DOHH2 (cell line): ENCODE data around the gene FIBP.
"Not testable (repeated sequence)": the region's sequence is repeated elsewhere in the genome, so short reads cannot be mapped to it uniquely, and the experiment has no call there.

ENCODE experiments used
- H3F3A ChIP-seq: fragments of 200-600 bp; sonication (generic), shearing (Covaris generic); 2 replicates; pipeline ENCODE4 v1.6.0; 2016; ENCODE audit warnings: antibody characterized with exemption, mild to moderate bottlenecking; ENCODE audit not compliant: control insufficient read depth, insufficient read depth
- H3K27ac ChIP-seq: fragments of 200-600 bp; sonication (generic); 2 replicates; pipeline ENCODE4 v1.5.1; 2014; ENCODE audit warnings: low read depth, mild to moderate bottlenecking, low read length, moderate library complexity
- H3K27me3 ChIP-seq: fragments of 200-600 bp; sonication (generic); 2 replicates; pipeline ENCODE4 v1.6.1; 2014; ENCODE audit warnings: mild to moderate bottlenecking, low read length, mixed read lengths; ENCODE audit not compliant: control insufficient read depth
- H3K36me3 ChIP-seq: fragments of 200-600 bp; sonication (generic); 2 replicates; pipeline ENCODE4 v1.6.1; 2014; ENCODE audit warnings: mild to moderate bottlenecking, low read length, moderate library complexity, mixed read lengths; ENCODE audit not compliant: control insufficient read depth
- H3K4me1 ChIP-seq: fragments of 200-600 bp; sonication (generic); 2 replicates; pipeline ENCODE4 v1.6.1; 2014; ENCODE audit warnings: mild to moderate bottlenecking, low read length, mixed read lengths; ENCODE audit not compliant: control insufficient read depth
- H3K4me2 ChIP-seq: fragments of 200-600 bp; sonication (generic); 2 replicates; pipeline ENCODE4 v1.6.0; 2014; ENCODE audit warnings: mild to moderate bottlenecking, low read length, moderate library complexity
- H3K4me3 ChIP-seq: fragments of 200-600 bp; sonication (generic); 2 replicates; pipeline ENCODE4 v1.5.1; 2014; ENCODE audit warnings: mild to moderate bottlenecking, low read length, mixed read lengths
- H3K79me2 ChIP-seq: fragments of 200-600 bp; sonication (generic); 2 replicates; pipeline ENCODE4 v1.6.1; 2014; ENCODE audit warnings: mild to moderate bottlenecking, low read length, mixed read lengths; ENCODE audit not compliant: control insufficient read depth
- H3K9me2 ChIP-seq: fragments of 200-600 bp; sonication (generic); replicated peaks from 2 replicates; pipeline ENCODE4 v1.6.1; 2014; ENCODE audit warnings: mild to moderate bottlenecking, low read length, mixed read lengths; ENCODE audit not compliant: control insufficient read depth
- H3K9me3 ChIP-seq: fragments of 200-600 bp; sonication (generic); 2 replicates; pipeline ENCODE4 v1.6.1; 2014; ENCODE audit warnings: antibody characterized with exemption, low read length, mixed read lengths; ENCODE audit not compliant: control insufficient read depth, insufficient read depth
- H4K20me1 ChIP-seq: fragments of 200-600 bp; sonication (generic); 2 replicates; pipeline ENCODE4 v1.6.0; 2014; ENCODE audit warnings: low read depth, mild to moderate bottlenecking, antibody characterized with exemption, low read length, moderate library complexity; ENCODE audit not compliant: control insufficient read depth, insufficient read depth
- EZH2phosphoT487 ChIP-seq: fragments of 200-600 bp; sonication (generic); IDR thresholded peaks from 2 replicates; pipeline ENCODE4 v1.6.1; 2017; ENCODE audit warnings: borderline replicate concordance, mild to moderate bottlenecking, antibody characterized with exemption, low read length, moderate library complexity, mixed read lengths
- TF ChIP-seq, protein P1 (sequence below): fragments of 200-600 bp; sonication (generic); IDR thresholded peaks from one replicate; pipeline ENCODE4 v1.5.1; 2014; ENCODE audit warnings: antibody characterized with exemption, mild to moderate bottlenecking, low read depth, low read length; ENCODE audit not compliant: poor library complexity, severe bottlenecking

Gene FIBP

DNA sequence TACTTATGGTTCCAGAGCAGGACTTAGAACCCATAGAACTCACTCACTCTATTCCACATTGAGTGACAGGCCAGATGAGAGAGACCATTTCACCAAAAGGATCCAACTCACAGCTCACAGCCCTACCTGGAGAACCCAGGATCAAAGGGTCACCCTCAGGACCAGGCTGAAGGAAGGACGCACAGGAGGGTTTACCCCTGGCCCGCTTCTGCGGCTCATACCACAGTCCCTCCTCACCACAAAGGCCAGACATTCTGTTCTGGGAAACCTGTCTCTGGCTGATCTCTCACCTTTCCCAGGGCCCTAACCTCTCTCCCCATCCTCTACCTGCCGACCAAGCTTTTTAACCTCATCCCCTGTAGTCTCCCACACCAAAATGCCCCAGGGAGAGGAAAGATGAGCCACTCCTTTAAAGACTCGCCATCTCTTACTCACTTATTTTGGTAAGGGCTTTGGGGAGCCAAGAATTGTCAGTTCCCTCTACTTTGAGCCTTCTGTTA, 7.3 kb upstream of the FIBP start:
- peaks cover 12% of the 10 kb centered on the region for H3K36me3 ChIP-seq
- H3K9me3 ChIP-seq: no peaks in the 10 kb centered on the region
- peaks cover 40% of the 10 kb centered on the region for H3K4me1 ChIP-seq
- H3K27me3 ChIP-seq: peaks cover 20% of the 10 kb centered on the region
- H3K9me2 ChIP-seq: no peaks in the 10 kb centered on the region
- TF ChIP-seq, protein P1, sequence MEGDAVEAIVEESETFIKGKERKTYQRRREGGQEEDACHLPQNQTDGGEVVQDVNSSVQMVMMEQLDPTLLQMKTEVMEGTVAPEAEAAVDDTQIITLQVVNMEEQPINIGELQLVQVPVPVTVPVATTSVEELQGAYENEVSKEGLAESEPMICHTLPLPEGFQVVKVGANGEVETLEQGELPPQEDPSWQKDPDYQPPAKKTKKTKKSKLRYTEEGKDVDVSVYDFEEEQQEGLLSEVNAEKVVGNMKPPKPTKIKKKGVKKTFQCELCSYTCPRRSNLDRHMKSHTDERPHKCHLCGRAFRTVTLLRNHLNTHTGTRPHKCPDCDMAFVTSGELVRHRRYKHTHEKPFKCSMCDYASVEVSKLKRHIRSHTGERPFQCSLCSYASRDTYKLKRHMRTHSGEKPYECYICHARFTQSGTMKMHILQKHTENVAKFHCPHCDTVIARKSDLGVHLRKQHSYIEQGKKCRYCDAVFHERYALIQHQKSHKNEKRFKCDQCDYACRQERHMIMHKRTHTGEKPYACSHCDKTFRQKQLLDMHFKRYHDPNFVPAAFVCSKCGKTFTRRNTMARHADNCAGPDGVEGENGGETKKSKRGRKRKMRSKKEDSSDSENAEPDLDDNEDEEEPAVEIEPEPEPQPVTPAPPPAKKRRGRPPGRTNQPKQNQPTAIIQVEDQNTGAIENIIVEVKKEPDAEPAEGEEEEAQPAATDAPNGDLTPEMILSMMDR: no peak
- TF ChIP-seq EZH2phosphoT487: no peak
- no peak overlapping the region for H3K4me3 ChIP-seq
- H4K20me1 ChIP-seq: 0 out of 2 replicates have a peak, but pooled peaks cover 3% of the 10 kb centered on the region
- H3F3A ChIP-seq: peaks cover 18% of the 10 kb centered on the region
- no peak overlapping the region for H3K27ac ChIP-seq
- H3K4me2 ChIP-seq: no peak overlapping the region
- H3K79me2 ChIP-seq: peaks cover 33% of the 10 kb centered on the region

DNA sequence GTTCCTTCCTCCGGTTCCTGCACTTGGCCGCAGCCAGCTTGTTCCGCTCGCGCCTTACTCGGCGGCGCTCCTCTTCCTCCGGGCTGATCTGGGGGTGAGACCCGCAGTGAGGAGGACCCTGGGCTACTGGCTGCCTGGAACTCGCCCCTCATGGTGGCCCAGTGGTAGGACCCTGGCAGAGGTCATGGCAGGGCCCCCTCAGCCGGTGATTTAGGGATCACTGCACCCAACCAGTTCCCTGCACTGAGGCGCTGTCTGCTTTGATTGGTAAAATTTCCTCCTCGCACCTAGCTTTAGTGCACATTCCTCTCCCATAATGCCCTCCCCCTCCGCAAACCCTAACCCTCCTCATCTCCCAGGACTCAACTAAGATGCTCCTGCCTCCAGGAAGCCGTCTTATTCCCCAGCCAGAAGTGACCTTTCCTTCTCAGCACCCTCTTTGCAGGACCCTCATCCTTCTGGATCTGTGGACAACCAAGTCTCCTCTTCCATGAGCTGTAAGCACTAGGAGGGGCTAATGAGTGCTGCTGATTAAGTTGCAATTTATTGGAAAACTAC, 5.8 kb upstream of the FIBP start:
- H3K79me2 ChIP-seq: peaks cover 34% of the 10 kb centered on the region
- H3K4me2 ChIP-seq: peak overlapping the region; percentile 95

DNA sequence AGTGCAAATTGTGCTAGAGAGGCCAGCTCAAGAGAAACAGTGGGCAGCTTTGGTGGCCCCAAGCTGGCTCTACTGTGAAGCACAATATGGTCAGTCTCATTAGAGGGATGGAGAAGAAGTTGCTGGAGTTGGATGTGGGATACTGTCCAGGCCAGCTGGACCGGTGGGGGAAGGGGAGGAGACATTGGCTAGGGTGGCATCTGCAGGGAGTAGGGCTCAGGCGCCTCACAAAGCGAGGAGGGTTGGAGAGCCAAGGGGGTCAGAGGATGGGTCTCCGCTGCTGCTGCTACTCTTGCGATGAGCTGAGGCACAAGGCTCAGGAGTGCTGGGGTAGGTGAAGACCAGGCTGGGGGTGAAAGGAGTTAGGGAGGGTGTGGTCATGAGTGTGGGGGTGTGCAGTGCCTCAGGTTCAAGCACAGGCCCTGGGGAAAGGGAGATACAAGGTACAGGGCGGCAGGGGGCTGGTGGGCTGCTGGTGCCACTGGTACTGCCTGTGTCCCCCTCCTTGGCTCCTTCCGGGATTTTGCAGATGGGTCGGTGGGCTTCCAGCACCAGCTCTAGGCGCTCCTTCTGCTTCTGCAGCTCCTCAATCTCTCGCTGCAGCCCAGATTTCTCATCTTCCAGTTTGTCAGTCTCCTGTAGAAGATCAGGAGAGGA, 4.5 kb upstream of the FIBP start:
- TF ChIP-seq EZH2phosphoT487: no peak
- TF ChIP-seq, protein P1: no peak
- Histone ChIP-seq H3K27me3 (no peaks in the 10 kb centered on the region), H3K79me2 (peaks cover 38% of the 10 kb centered on the region), H3K27ac (peak overlapping the region; percentile 84), H3K4me3 (peak overlapping the region; percentile 93), H3F3A (peaks cover 32% of the 10 kb centered on the region), H3K9me3 (no peaks in the 10 kb centered on the region), H3K9me2 (no peaks in the 10 kb centered on the region), H4K20me1 (0 out of 2 replicates have a peak, but pooled peaks cover 3% of the 10 kb centered on the region), H3K36me3 (peaks cover 12% of the 10 kb centered on the region), H3K4me1 (peaks cover 44% of the 10 kb centered on the region), H3K4me2 (peak overlapping the region; percentile 95)

More for the DNA sequence above, 5.8 kb upstream of the FIBP start:
- Histone ChIP-seq H3K4me1 (peaks cover 38% of the 10 kb centered on the region), H4K20me1 (0 out of 2 replicates have a peak, but pooled peaks cover 3% of the 10 kb centered on the region), H3K4me3 (peak overlapping the region; percentile 93), H3K9me2 (no peaks in the 10 kb centered on the region), H3K9me3 (no peaks in the 10 kb centered on the region), H3K27me3 (peaks cover 9% of the 10 kb centered on the region), H3K36me3 (peaks cover 12% of the 10 kb centered on the region), H3F3A (peaks cover 26% of the 10 kb centered on the region), H3K27ac (peak overlapping the region; percentile 64)
- no peak for TF ChIP-seq EZH2phosphoT487
- TF ChIP-seq, protein P1: no peak

- Histone ChIP-seq H3K79me2 (peaks cover 44% of the 10 kb centered on the region), H3K4me3 (peak overlapping the region; percentile 93), H3K4me2 (peak overlapping the region; percentile 95), H3K36me3 (peaks cover 17% of the 10 kb centered on the region), H3F3A (peaks cover 32% of the 10 kb centered on the region), H3K4me1 (peaks cover 50% of the 10 kb centered on the region), H3K27ac (peak overlapping the region; percentile 84)
- not testable (repeated sequence) for H4K20me1 ChIP-seq, H3K9me2 ChIP-seq, H3K27me3 ChIP-seq, H3K9me3 ChIP-seq
Observed at GRCh38 chr11:65892137-65892540, 3.9 kb upstream of the FIBP start.
